Measurements from ENCODE around the gene DDX1. TPM values are rescaled to one million over a fixed set of nuclear protein-coding genes. Genes with fewer than 3 reads are reported as not detected.

Gene DDX1
- total and polyA plus RNA-seq, 8 donors = 74.2 to 153 (median 126) TPM

- Histone ChIP-seq H3K27ac (no peak overlapping the region), H3K36me3 (peaks cover 0 to 45% of the 10 kb centered on the region in 2 donors), H3K4me3 (no peak overlapping the region), H3K9me3 (no peaks in the 10 kb centered on the region), H3K4me1 (peaks cover 7 to 30% of the 10 kb centered on the region in 2 donors), H3K27me3 (no peaks in the 10 kb centered on the region)
- DNase-seq (no peak), ATAC-seq (no peak)
- TF ChIP-seq CTCF (IDR thresholded peaks at IDR 0.05) = no peak
- intact Hi-C loops (cut with DNase I) = no loop called here
Measured at GRCh38 chr2:15594291-15595256, 2.9 kb downstream of the DDX1 start.

GRCh38 chr2:15595342-15595905 is 3.8 kb downstream of the DDX1 start:
- Histone ChIP-seq H3K4me3 (no peak overlapping the region), H3K36me3 (peaks cover 0 to 53% of the 10 kb centered on the region in 2 donors), H3K4me1 (peaks cover 7 to 30% of the 10 kb centered on the region in 2 donors), H3K27me3 (no peaks in the 10 kb centered on the region), H3K9me3 (no peaks in the 10 kb centered on the region), H3K27ac (no peak overlapping the region)
- ATAC-seq = no peak
- no peak for DNase-seq
- TF ChIP-seq CTCF (IDR thresholded peaks at IDR 0.05) = no peak
- intact Hi-C loops (cut with DNase I) = no loop called here

GRCh38 chr2:15595936-15596335 is 4.3 kb downstream of the DDX1 start:
- no peak overlapping the region for H3K4me3 ChIP-seq
- no peak for ATAC-seq
- H3K27me3 ChIP-seq = no peaks in the 10 kb centered on the region
- TF ChIP-seq CTCF (IDR thresholded peaks at IDR 0.05) = no peak
- peaks cover 7 to 29% of the 10 kb centered on the region in 2 donors for H3K4me1 ChIP-seq
- H3K27ac ChIP-seq = no peak overlapping the region
- DNase-seq = no peak
- peaks cover 0 to 58% of the 10 kb centered on the region in 2 donors for H3K36me3 ChIP-seq
- intact Hi-C loops (cut with DNase I) = no loop called here
- no peaks in the 10 kb centered on the region for H3K9me3 ChIP-seq

- Histone ChIP-seq H3K4me1 (peaks cover 7 to 25% of the 10 kb centered on the region in 2 donors), H3K9me3 (no peaks in the 10 kb centered on the region), H3K27me3 (no peaks in the 10 kb centered on the region), H3K4me3 (no peak overlapping the region), H3K36me3 (peaks cover 0 to 62% of the 10 kb centered on the region in 2 donors), H3K27ac (no peak overlapping the region)
- no peak for DNase-seq
- ATAC-seq = no peak
- intact Hi-C loops (cut with DNase I) = no loop called here
- TF ChIP-seq CTCF (IDR thresholded peaks at IDR 0.05) = no peak
Measured at GRCh38 chr2:15596350-15596749, 4.7 kb downstream of the DDX1 start.

- H3K27me3 ChIP-seq = no peaks in the 10 kb centered on the region
- DNase-seq = no peak
- no peaks in the 10 kb centered on the region for H3K9me3 ChIP-seq
- H3K27ac ChIP-seq = no peak overlapping the region
- no peak overlapping the region for H3K4me3 ChIP-seq
- peaks cover 0 to 69% of the 10 kb centered on the region in 2 donors for H3K36me3 ChIP-seq
- TF ChIP-seq CTCF (IDR thresholded peaks at IDR 0.05) = no peak
- H3K4me1 ChIP-seq = peaks cover 7 to 24% of the 10 kb centered on the region in 2 donors
- intact Hi-C loops (cut with DNase I) = no loop called here
- ATAC-seq = no peak
Measured at GRCh38 chr2:15596968-15597367, 5.3 kb downstream of the DDX1 start.

Measured in left lung (tissue), 10 donors.